Stimulated activated CD4-positive, alpha-beta T cell treated with anti-CD3 and anti-CD28 coated beads, Interleukin-12 subunit alpha, Interleukin-12 subunit beta, amount 100 ng/mL, for 48 hours (primary cell): ENCODE measurements around the gene IL16.

Source experiments
- DNase-seq, 3 donors: peaks; one replicate each; pipeline ENCODE4 v3.0.0-alpha.2; 2020; ENCODE audit warnings: low read depth in 2 of 3, low spot score in 1 of 3

The IL16 gene

DNA sequence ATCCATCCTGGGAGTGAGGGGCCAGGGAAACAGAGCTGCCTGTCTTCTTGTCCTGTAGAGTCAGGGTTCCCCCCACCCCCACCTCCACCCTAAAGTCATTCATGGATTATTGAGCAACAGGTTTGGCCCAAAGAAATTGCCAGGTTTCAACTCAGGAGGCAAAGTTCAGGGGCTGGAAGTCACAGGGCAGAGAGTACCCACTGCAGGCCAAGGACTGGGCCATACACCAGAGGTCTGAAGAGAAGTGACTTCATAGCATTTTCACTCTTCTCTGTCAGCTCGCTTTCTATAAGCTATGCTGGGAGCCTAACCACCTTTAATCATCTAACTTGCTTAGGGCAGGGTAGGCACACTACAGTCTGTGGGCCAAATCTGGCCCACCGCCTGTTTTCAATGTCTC is 77.2 kb downstream of the IL16 start:
- DNase-seq, result no peak

GRCh38 chr15:81274255-81274654 is 77.6 kb downstream of the IL16 start:
- DNase-seq, result no peak

- DNase-seq, result peak; percentile 56 to 87 (median 75)
Observed at GRCh38 chr15:81274931-81275707, 78.4 kb downstream of the IL16 start.

GRCh38 chr15:81275711-81276392 is 79.2 kb downstream of the IL16 start:
- no peak for DNase-seq

DNA sequence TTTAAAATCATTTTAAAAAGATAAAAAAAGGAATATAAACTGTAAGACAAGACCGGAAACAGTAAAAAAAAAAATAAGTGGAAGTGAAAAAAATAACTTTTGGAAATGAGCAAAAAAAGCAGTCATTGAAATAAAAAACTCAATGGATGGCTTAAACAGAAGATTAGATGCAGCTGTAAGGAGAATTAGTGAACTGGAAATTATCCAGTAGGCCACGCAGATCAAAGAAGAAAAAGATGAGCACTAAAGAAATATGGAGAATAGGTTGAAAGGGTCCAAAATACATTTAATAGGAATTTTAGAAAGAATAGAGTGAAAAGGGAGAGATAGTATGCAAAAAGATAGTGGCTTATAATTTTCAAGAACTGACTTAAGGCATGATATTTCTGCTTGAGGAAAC is 80.3 kb downstream of the IL16 start:
- DNase-seq, result no peak

GRCh38 chr15:81277851-81278250 is 81.2 kb downstream of the IL16 start:
- DNase-seq, result no peak

DNA sequence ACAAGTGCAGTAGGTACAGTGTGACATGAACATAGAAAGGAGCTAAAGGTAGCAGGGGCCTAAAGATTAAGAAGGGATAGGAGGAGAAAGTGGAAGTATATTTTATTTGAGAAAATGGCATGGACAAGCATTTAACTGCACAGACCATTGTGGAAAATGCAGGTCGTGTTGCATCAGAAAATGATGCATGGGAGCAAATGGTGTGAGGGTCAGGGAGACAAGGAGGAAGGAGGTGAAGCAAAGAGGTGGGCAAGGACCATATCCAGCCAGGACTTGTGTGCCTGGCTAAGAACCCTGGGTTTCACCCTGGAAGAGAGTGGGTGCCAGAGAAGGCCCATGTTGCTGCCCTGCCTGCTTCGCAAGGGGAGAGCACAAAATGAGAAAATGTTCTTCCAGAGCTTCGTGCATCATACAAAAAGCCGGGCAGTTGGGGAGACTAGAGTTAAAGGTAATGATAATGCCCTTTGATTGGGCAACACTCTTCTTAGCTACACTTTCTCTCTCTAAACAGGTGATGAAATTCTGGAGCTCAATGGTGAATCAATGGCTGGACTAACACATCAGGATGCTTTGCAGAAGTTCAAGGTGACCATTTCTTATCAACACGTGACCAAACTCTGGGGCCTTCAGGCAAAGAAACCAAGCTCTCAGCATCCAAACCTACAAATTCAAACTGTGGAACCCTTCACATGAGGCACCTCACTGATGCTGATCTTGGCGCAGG is 81.8 kb downstream of the IL16 start:
- no peak for DNase-seq

DNA sequence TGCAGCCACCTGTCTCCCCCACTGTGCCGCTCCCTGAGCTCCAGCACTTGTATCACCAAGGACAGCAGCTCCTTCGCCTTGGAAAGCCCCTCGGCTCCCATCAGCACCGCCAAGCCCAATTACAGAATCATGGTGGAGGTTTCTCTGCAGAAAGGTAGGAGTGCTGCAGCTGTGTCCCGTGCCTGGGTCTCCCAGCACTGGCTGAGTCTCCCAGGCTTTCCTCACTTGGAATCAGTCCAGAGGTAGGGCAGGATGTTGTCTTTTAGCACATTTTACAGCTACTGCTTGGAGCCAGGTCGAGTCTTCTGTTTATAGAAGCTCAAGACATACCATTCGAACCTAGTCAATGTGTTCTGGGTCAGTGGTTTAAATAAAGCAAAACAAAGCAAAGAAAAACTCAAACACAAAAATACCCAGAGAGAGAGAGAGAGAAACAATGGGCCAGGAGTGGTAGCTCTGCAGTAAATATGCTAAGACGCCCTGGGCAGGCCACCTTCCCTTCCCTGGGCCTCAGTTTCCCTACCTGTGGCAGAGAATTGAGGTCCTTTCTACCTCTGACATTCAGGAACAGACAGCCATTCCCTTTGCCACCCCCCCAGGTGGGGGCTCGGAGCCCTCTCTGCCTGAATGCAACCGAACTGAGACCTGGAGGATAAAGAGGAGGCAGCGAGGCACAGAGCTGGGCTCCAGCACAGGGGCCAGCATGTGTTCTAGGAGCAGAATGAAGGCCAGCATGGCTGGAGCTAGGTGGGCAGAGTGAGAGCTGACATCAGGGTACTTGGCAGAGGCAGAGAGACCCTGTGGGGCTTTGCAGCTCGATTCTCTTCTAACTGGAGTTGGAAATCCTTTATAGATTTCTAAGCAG is 83.2 kb downstream of the IL16 start:
- no peak for DNase-seq

GRCh38 chr15:81280696-81281455 is 84.2 kb downstream of the IL16 start:
- no peak for DNase-seq

GRCh38 chr15:81281456-81281735 is 84.7 kb downstream of the IL16 start:
- DNase-seq, result no peak

DNA sequence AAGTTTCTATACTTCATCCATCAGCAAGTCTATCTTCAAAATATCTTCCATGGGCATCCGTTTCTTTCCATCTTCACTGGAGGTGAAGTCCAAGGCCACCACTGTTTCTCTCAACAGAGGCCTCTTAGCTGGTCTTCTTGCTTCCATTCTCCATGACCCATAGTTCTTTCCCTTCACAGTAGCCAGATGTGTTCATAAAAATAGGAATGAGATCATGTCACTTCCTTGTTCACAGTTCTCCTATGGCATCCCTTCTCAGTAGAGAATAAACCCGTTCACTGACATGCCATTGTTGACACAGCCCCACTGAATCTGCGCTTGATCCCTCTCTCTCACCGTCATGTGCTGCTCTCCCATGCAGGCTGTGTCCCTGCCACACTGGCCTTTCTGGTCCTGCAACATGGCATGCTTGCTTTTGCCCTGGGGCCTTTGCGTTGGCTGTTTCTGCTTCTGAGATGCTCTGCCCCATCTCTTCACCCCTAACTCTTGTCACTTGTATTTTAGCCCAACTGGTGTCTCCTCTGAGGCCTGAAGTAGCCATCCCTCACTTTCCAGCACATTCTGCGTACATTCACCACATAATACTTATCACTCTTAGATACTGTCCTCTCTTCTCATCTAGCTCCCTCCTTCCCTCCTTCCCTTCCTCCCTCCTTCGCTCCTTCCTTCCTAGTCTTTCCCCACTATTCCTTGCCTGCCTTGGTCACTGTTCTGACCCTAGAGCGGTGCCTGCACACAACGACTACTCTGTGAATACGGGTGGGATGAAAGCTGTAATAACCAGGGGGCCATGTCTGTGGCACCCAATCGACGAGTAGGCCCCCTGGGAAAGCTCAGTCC is 85.3 kb downstream of the IL16 start:
- DNase-seq, result no peak

DNA sequence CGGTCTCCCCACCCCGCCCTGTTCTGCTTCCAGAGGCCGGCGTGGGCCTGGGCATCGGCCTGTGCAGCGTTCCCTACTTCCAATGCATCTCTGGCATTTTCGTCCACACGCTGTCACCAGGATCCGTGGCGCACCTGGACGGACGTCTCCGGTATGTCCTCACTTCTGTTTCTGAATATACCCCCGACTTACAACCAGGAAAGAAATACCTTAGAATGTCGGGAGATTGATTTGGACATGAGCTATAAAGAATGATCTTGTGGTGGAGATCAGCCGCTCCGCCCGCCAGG is 85.9 kb downstream of the IL16 start:
- no peak for DNase-seq

DNA sequence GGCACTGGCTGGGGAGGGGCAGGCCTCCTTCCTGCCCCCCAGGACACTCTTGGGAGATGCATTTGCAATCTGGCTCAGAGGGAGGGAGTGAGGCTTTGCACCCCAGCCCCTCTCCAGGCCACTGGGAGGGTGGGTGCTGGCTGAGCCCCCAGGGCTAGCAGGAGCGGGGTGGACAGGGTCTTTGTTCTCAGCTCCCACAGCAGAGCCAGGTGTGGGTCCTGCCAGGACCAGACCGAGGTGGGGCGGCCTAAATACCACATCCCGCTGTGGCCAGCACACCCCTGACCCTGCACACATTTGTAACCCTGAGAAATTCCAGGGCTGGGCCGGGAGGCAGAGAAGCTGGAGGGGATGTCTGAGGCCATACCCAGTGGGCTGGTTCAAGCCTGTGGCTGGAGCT is 86.2 kb downstream of the IL16 start:
- DNase-seq, result no peak

DNA sequence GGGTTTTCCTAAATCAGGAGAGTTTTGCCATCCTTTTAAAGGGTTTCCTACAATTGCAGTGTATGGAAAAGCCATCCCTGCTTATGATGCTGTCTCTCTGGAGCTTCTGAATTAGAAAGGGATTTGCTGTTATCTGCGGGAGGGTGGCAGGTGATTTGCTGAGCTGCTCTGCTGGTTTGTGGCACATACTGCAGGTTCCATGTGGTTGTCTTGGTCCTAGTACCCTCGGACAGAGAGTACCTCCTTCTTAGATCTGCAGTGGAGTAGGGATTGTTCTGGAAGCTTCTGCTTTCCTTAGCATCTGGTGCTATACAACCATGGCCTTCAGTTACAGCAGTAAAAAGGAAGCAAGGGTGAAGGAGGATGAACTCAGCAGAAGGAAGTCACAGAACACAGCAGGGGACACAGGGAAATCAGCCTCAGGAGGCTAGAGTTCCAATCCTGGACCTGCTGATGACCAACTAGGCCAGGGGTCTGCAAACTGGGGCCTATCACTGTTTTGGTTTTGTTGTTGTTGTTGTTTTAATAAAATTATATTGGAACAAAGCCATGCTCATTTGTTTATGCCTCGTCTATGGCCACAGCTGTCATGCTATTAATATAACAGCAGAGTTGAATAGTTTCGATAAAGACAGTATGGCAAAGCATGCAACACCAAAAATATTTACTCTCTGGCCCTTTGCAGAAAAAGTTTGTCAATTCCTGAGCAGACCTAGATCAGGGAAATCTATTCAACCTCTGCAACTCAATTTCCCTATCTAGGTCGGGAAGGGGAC is 87.8 kb downstream of the IL16 start:
- no peak for DNase-seq

GRCh38 chr15:81285461-81285860 is 88.8 kb downstream of the IL16 start:
- DNase-seq, result no peak

DNA sequence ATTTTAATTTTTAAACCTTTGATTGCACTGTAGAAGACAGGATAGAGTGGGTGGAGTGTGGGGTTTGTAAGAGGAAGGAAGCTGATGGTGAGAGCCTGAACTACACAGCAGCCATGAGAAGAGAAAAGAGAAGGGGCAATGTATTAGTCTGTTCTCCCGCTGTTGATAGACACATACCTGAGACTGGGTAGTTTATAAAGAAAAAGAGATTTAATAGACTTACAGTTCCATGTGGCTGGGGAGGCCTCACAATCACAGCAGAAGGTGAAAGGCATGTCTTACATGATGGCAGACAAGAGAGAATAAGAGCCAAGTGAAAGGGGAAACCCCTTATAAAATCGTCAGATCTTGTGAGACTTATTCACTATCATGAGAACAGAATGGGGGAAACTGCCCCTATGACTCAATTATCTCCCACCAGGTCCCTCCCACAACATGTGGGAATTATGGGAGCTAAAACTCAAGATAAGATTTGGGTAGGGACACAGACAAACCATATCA is 90.0 kb downstream of the IL16 start:
- DNase-seq, result no peak

- DNase-seq, result no peak
Observed at GRCh38 chr15:81288040-81288439, 91.4 kb downstream of the IL16 start.

- no peak for DNase-seq
Observed at GRCh38 chr15:81288616-81289015, 91.9 kb downstream of the IL16 start.

DNA sequence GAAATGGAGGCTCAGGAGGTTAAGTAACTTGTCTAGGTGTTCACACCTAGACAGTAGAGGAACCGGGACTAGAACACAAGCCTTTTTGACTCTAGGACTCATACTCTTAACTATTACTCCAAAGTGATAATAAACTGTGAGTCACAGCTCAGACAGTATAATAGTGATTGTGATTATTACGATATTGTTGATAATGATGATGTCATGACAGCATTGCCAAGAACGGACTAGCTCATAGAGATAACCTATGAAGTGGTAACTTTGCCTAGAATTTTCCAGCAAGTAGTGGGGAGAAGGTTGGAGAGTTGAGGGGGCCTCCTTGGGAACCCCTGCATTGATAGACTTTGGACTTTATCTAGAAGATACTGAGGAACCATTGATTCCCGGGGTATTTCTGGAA is 93.2 kb downstream of the IL16 start:
- no peak for DNase-seq
